ENCODE measurements around the gene AGAP1.

Gene AGAP1

DNA sequence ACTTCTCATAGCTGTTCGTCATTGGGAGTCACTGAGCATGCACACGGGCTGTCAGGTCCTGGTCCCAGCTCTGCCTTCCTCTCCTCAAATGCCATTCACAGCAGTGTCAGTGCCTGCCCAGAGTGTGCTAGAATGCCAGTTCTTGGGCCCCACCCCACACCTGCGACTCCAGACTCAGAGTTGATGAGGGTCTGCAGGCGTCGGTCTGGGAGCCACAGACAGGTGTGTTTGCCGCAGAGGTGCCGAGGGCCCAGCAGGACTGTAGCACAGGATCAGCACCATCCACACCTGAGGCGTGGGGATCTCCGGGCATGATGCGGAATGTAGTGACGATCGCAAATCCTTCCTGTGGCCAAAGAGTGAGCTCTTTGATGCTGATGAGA is 56.5 kb downstream of the AGAP1 start:
- no peak for DNase-seq (ENCODE audit: low read depth)

DNA sequence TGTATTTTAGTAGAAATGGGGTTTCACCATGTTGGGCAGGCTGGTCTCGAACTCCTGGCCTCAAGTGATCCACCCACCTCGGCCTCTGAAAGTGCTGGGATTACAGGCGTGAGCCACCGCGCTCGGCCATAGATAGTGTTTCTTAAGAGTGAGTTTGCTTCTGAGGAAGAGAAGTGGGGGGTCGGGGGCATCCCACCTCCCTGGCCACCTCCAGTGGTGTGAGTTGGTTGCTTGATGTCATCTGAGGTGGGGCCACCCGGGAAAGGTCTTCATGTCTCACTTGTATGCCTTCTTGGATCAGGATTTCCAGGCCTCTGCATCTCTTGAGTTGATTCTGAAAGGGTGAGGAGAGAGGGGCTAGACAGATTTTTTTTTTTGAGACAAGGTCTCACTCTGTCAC is 57.1 kb downstream of the AGAP1 start:
- no peak for DNase-seq (ENCODE audit: low read depth)

DNA sequence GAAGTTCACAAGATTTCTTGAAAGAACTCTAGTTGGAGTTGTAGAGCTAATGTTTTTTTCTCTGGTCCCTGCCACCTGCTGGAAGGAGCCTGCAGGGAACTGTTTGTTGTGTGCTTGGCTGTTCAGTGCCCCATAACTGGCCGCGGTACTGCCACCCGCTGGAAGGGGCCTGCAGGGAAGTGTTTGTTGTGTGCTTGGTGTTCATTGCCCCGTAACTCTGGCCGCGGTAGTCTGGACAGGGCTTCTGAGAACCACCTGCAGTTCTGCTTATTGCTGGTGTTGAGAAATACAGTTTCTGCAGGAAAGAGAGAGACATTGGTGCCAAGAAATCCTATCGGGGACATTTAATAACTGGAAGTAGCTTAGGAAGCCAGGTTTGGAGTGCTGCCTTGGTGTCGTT is 58.1 kb downstream of the AGAP1 start:
- no peak for DNase-seq (ENCODE audit: low read depth)

DNA sequence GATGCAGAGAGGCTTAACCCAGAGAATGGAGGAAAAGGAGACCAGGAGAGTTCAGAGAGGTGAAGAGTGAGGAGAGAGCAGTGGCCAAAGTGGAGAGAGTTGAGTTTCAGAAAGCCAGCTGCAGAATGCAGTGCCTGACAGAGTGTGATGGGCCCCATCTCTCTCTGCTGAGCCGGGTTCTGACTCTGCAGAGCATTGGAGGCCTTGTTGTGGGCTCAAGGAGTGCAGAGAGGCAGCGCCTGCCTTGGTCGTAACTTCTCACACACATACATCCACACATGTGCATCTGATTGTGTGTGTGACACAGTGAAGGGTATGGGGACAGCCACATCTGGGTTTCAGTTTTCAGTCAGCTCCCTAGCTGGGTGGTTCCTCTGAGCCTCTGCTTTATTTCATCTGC is 58.8 kb downstream of the AGAP1 start:
- DNase-seq (ENCODE audit: low read depth) = no peak

DNA sequence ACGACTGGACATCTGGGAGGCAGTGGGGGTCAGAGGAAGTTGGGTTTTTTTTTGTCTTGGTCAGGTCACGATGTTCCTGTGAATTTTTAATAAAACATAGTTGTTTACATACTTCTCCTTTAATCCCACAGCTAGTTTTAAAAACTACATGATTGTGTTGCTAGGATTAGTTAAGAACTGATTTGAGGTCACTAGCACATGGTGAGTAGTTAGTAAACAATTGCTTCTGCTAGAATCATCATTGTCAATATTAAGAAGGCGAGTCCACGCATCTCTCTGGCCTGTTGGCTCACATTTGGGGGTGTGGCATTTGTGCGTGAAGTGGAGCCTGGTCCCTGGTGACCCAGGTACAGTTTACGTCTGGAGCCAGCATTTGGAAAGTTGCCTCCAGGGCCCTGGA is 59.4 kb downstream of the AGAP1 start:
- DNase-seq (ENCODE audit: low read depth) = no peak

DNA sequence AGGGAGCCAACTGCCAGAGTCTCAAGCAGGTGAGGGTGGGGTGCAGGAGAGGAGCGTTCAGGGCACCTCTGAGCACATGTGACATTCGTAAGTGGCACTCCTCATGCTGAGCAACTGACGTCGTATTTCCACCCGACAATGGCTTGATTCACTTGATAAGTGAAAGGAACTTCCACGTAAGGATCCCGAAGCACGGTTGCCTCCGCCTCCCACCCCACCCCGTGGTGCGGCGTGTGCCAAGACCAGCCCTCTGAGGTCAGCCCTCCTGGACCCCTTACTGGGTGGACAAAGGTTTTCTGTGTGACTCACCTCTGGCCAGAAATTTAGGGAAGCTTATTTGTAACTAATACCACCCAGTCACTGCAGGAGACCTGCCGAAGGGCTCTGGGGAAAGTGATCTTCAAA is 59.9 kb downstream of the AGAP1 start:
- no peak for DNase-seq (ENCODE audit: low read depth)

DNA sequence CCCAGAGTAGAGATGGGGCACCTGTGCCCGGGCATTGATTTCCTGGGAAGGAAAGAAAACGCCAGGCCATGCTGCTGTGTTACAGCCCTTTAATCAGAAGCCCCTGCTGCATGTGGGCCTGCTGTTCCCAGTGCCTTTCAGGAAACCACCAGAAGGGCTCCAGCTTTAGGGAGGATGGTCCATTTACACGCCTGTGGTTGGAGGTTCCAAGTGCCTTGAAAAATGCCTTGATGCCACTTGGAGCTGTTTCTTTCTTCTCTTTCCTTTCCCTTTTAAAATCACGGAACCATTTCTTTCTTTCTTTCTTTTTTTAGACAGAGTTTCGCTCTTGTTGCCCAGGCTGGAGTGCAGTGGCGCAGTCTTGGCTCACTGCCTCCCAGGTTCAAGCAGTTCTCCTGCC is 60.5 kb downstream of the AGAP1 start:
- DNase-seq (ENCODE audit: low read depth) = no peak

DNA sequence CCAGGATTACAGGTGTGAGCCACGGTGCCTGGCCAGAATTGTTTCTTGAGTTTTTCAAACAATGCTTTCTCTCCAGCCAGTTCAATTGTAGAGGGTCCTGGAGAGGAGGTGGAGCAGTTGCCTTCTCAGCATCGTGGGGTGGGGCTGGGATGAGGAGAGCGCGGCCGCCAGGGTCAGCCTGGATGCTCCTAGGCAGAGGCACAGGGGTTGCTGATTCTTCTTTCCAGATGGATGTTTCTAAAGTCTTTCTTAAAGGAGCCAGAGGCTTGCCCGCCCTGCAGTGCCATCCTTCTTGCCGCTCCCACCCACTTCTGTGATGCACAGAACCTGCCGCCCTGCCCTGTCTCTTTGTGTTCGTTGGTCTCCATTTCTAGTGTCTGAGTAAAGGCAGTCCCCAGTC is 61.1 kb downstream of the AGAP1 start:
- no peak for DNase-seq (ENCODE audit: low read depth)

DNA sequence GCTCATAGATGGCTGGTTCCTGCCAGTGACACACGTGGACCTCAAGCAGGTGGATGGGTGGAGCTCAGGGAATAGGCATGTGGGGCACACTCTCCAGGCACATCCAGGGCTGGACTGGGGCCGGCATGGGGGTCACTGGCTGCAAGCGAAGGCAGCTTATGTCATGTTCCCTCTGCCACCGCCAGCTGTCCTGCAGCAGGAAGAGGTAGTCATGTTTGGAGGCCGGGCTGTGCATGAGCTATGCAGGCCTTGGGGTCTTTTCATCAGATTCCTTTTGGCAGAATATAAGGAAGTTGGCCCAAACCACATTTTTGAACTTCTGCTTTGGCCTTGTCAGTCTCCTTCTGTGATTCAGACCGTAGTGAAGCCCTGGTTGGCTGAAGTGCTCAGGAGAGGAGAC is 61.5 kb downstream of the AGAP1 start:
- no peak for DNase-seq (ENCODE audit: low read depth)

DNA sequence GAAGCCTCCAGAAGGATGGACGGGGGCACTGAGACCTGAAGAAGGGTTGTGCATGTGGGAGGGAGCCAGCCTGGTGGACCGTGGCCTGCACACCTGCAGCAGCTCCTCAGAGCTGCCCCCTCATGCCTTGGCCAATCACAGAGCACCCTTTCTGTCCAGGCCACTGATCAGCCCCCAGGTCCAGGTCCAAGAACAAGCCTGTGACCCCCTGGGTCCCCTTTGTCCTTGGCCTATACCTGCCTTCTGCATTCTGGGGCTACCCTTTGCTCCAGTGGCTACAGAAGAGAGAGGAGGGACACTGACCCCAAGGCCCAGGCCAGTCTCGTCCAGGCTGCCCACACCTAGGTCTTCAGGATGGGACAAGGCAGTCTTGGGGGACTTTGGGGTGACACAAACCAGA is 62.2 kb downstream of the AGAP1 start:
- DNase-seq (ENCODE audit: low read depth) = no peak

DNA sequence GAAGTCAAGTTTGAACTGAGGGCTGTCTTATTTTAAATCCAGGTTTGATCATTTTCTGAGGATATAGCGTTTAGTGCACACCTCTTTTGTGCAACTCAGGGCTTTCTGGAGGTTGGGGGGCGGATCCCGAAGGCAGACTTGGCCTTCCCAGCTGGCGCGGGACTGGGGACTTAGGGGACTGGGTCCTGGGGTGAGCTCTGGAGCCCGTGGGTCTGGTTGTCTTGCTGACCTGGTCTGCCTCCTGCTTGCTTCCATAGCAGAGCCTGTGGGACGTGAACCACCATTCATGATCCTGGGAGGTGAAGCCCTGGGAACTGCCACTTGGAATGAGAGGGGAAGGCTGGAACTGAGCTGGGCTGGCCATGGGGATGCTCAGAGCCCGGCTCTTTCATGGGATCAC is 63.1 kb downstream of the AGAP1 start:
- DNase-seq (ENCODE audit: low read depth) = no peak

DNA sequence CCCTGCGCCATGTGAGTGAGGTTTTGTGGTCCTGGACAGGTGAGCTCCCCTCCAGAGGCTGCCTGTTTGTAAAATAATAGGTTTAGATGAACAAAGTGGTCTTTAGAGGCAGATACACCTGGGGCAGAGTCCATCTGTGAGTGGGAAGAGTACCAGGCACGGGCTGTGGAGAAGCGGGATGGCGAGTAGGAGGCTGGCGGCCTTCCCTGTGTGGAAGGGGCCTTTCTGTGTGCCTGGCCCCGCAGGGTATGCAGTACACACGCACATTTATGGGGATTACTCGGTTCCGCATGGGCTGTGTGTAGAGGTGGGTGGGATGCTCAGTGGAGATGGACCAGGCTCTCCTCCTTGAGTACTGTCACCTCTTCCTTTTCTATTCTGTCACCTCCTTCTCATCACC is 64.1 kb downstream of the AGAP1 start:
- no peak for DNase-seq (ENCODE audit: low read depth)

DNA sequence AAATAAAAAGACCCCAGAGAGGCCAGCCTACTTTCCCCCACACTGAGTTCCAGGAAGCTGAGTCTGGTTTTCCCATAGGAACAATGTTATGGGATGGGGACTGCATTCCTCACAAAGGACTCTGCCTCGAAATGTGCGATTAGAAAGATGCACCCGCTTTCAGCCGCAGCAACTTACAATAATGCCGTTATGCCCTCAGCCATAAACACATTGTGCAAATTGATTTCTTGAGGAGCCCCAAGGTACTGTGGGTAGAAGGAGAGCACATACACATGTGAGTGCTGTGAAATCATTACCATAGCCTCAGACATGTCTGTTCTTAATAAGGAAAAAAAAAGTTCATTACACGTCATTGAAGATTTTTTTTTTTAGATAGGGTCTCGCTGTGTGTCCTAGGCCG is 64.7 kb downstream of the AGAP1 start:
- no peak for DNase-seq (ENCODE audit: low read depth)

DNA sequence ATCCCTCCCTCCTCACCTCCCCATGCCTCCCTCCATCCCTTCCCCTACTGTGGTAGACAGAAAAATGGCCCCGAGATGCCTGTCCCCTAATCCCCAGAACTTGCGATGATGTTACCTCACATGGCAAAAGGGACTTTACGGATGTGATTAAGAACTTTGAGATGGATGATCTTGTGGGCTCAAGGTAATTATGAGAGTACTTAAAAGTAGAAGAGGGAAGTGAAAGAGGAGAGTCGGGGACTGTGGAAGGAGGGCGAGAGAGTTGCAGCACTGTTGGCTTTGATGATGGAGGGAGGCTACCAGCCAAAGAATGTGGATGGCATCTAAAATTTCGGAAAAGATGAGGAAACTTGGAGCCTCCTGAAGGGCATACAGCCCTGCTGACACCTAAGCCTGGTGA is 66.5 kb downstream of the AGAP1 start:
- no peak for DNase-seq (ENCODE audit: low read depth)

DNA sequence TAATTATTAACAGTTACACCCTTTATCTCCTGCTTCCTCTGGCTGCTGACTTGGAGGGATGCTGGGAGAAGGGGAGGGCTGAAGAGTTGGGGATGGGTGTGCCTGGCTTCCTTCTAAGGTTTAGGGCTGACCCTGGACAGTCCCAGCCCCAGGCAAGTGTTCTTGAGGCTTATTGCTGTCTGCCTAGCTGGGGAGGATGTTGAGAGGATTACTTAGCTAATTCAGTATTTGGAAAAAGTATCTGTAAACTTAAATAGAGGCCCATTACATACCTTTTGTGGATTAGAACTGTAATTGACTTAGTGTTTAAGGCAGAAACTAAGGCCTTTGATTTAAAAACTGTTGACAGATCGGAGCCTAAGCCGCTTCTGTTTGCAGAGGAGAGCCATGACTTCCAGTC is 67.6 kb downstream of the AGAP1 start:
- no peak for DNase-seq (ENCODE audit: low read depth)

DNA sequence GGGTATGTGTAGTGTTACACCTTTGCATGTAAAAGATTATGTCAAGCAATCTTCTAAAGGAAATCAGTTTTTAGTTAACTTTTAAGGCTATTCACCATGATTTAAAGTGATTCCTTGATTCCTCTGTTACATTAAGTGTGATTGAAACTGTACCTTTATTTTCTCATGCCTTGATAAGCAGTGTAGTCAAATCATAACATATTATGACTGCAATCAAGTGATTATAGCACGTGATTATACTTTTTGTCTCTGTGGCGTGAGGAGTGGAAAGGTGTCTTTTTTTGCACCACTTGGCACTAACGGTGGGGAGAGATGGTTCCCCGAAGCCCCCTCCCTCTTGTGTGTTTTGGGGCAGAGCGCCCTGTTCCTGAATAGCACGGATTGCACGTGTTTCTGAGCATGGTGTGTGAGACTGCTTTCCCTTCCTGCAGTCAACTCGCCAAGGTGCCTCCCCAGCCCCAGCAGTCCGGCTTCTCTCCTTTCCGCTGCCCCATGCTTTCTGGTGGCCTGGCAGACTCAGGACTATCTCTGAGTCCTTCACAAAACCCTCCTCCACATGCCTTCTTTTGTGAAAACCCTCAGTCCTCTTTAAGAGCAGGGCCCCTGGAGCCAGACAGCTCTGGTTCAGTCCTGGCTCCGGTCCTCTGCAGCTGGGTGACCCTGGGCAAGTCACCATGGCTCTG is 68.4 kb downstream of the AGAP1 start:
- no peak for DNase-seq (ENCODE audit: low read depth)

DNA sequence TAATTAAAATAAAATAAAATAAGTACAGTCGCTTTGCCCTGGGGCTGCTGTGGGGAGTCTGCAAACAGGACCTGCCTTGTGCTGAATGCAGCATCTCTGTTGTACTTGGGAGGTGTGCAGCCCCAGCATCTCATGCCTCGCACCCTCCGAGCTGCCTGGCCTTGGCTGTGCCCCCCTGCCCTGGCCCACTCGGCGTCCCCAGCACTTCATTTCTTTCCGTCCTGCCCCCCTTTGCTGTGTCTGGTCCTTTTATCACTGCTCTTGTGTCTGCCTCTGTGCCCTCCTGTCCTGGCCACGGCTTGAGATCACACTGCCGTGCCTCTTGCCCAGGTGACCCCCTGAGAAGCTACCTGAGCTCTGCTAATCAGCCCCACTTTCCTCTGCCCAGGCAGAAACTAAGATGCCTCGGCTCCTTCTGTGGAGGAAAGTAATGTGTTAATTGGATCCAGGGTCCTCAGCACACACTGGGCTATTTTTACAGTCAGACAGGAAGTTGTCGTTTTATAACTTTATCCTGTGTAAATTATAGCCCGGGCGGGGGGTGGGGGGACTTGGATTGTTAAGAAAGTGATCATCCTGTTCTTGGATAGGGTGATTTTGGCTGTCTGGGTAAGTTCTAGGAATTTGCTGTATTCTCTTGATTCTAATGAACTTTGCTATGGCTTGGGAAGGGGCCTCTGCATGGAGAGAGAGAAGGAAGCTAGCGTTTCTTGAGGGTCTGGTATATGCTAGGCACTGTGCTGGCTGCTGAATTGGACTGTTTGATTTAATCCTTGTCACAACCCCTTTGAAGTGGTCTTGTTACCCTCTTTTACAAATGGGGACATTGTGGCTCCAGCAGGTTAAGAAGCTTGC is 69.4 kb downstream of the AGAP1 start:
- no peak for DNase-seq (ENCODE audit: low read depth)

DNA sequence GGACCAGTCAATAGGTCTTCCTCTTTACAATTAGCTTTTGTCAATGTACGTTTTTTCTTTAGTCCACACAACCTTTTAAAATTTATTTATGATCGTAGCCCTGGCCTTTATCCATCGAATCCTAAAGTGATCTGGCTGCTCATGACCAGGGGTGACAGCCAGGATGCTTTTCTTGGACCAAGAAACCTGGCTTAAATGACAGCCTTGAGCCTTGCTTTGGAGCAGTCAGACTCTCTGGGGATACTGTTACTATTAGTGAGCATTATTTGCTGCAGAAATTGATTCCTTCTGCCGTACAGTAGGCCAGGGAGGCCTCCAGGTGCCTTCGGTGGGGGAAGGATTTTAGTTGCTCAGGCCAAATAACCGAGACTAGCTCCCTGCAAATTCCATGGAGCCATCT is 70.2 kb downstream of the AGAP1 start:
- no peak for DNase-seq (ENCODE audit: low read depth)

DNA sequence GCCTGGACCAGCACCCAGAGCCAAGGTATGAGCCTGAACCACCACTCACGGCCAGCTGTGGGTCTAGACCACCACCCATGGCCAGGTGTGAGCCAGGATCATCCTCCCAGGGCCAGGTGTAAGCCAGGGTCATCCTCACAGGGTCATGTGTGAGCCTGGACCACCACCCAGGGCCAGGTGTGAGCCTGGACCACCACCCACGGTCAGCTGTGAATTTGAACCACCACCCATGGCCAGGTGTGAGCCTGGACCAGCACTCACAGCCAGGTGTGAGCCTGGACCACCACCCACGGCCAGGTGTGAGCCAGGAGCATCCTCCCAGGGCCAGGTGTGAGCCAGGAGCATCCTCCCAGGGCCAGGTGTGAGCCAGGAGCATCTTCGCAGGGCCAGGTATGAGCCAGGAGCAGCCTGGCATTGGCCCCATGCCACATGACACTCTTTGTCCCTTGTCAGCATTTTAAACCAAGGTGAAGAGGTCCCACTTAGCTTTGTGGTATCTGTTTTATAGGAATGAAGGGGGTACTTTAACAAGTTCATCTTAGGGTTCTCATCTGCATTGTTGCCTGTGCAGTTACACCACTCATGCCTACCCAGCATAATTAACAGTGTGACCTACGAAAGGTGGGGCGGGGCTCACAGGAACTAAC is 71.2 kb downstream of the AGAP1 start:
- no peak for DNase-seq (ENCODE audit: low read depth)

DNA sequence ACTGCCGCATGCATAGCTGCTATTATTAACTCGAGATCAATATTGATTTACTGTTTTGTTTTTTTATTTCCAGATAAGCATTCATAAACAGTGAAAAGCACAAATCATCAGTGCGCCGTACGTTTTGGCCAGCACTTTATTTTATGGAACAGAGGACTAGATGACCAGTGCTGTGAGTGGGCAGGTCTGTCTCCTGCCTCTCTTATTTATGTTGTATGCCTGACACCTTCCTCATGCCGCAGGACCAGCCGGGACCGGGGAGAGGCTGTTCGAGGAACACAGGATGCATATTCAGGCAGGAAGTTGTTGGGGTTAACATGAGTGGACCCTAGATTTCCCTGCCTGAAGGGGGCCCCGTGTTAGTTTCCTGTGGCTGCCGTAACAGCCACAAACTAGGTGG is 72.6 kb downstream of the AGAP1 start:
- no peak for DNase-seq (ENCODE audit: low read depth)

DNA sequence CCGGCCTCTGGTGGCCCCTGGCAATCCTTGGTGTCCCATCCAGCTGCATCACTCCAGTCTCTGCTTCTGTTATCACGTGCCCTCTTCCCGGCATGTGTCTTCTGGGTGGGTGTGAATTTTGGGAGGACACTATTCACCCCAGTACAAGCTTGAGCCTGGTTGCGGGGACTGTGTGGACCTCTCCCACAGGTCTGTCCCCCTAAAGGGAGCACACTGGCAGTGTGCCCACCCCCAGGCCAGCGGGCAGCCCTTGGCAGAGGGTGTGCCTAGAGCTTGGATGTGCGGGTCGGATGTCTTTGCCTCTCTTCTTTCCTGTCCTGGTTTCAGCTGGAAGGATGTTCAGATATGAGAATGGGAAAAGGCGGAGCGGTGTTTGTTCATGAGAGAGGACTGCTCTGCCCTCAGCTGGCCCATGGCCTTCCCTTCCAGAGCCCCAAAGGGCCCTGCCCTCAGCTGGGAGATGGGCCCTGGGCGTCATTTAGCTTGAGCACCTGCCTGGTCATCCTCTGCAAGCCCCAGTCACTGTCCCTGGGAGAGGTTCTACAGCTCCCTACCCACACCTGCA is 73.2 kb downstream of the AGAP1 start:
- no peak for DNase-seq (ENCODE audit: low read depth)

DNA sequence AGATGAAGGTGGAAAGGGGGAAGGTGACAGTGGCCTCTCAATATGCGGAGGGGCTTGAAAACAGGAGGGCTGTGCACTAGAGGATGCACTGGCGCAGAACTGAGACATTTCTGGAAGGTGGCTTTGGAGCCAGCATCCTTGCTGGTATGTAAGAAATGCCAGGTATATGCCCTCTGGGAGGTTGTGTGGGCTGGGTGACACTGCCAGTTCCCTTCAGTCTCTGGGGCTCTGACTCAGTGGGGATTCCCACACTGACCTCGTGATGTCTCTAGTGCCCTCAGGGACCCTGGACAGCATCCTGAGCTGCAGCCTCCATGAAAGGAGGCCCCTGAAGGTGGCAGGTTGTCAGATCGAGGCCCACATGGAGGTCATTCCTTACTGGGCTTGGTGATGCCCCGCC is 74.0 kb downstream of the AGAP1 start:
- DNase-seq (ENCODE audit: low read depth) = no peak

DNA sequence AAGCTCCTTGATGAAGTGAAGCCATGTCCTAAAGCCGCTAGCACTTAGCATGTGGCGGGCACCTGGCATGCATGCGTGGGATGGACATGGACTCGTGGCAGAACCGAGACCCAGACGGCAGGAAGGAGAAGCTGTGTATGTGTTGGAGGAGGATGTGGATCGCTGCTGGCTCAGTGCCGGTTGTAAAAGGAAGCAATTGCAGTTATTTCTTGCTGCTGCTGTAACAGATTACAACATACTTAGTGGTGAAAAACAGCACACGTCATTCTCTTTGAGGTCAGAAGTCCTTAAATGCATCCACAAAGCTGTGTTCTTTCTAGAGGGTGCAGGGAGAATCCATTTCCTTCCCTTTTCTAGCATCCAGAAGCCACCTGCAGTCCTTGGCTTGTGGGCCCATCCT is 74.6 kb downstream of the AGAP1 start:
- DNase-seq (ENCODE audit: low read depth) = no peak
